ENCODE measurements around the gene LOXL3. TPM values are rescaled to one million over a fixed set of nuclear protein-coding genes. Genes with fewer than 3 reads are reported as not detected.
A peak's percentile ranks its signal among the peaks of the same experiment; 100 is the strongest.

LOXL3 gene
- total and polyA plus RNA-seq, 2 of the 8 experiments (the other 6 are each of a cell fraction or from before 2014, with no cell fraction given), result 22.4 to 27.2 TPM

DNA sequence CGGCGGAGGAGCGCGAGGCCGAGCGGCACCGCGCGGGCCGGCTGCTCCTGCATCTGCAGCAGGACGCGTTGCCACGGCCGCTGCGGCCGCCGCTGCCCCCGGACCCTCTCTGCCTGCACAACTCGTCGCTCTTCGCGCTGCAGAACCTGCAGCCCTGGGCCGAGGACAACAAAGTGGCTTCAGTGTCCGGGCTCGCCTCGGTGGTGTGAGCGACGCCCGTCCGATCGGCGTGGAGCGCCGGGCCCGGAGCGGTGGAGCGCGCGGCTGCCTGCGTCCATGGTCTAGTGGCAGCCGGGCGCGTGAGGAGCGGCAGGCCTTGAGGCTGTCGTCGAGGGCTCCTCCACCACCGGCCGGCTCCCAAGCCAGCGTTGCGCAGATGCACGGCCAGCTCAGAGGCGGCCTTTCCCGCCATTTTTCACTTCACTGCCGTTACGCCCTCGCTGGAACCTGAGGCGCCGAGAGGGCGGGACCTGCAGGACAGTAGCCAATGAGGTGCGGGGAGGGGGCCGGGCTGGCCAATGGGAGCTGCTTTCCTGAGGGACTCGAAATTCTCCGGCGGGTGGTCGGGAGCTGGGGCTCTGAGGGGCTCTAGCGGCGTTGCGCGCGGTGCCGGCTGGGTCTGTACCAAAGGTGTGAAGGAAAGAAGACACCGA is 37.6 kb downstream of the LOXL3 start (continued):
- no peak for TF ChIP-seq POLR2AphosphoS5 (IDR thresholded peaks at IDR 0.05; ENCODE audit: low read depth, low read length)
- TF ChIP-seq SUZ12 (IDR thresholded peaks at IDR 0.05; ENCODE audit: low read length), result no peak
- no peak for TF ChIP-seq FOSL1 (IDR thresholded peaks at IDR 0.05; ENCODE audit: insufficient read depth, low read depth, low read length)
- TF ChIP-seq CBX8 (IDR thresholded peaks at IDR 0.05; ENCODE audit: borderline replicate concordance, low read depth, low read length), result no peak
- no peak for TF ChIP-seq CEBPB (IDR thresholded peaks at IDR 0.05; ENCODE audit: low read depth, low read length)
- no peak for TF ChIP-seq SP4 (IDR thresholded peaks at IDR 0.05; ENCODE audit: low read length)
- TF ChIP-seq SIRT6 (IDR thresholded peaks at IDR 0.05; ENCODE audit: low read length), result no peak
- no peak for TF ChIP-seq CREB1 (IDR thresholded peaks at IDR 0.05)
- TF ChIP-seq POU5F1 (IDR thresholded peaks at IDR 0.05; ENCODE audit: low read depth, low read length), result no peak
- no peak for TF ChIP-seq TAF1 (IDR thresholded peaks at IDR 0.05; ENCODE audit: low read depth, low read length)
- no peak for TF ChIP-seq POLR2A (IDR thresholded peaks at IDR 0.05; ENCODE audit: control extremely low read depth in 1 of 2, low read depth in 2 of 2, low read length in 2 of 2)
- no peak for TF ChIP-seq SAP30 (IDR thresholded peaks at IDR 0.05; ENCODE audit: insufficient read depth, insufficient replicate concordance, low read length)
- no peak for TF ChIP-seq CTCF (IDR thresholded peaks at IDR 0.05; ENCODE audit: control extremely low read depth in 1 of 3, insufficient read depth in 1 of 3, low read depth in 1 of 3, low read length in 3 of 3)
- no peak for TF ChIP-seq KDM5A (IDR thresholded peaks at IDR 0.05; ENCODE audit: low read length)
- no peak for TF ChIP-seq CHD1 (IDR thresholded peaks at IDR 0.05; ENCODE audit: low read depth, low read length)
- TF ChIP-seq NRF1 (IDR thresholded peaks at IDR 0.05; ENCODE audit: low read depth, low read length), result no peak
- no peak for TF ChIP-seq ZNF274 (IDR thresholded peaks at IDR 0.05; ENCODE audit: borderline replicate concordance, extremely low read depth, low read length)
- no peak for TF ChIP-seq JUN (IDR thresholded peaks at IDR 0.05; ENCODE audit: low read depth, low read length)
- no peak for TF ChIP-seq MAFK (IDR thresholded peaks at IDR 0.05; ENCODE audit: low read depth, low read length)
- no peak for TF ChIP-seq SIN3A (conservative IDR thresholded peaks at IDR 0.05 in 1 of 2, IDR thresholded peaks at IDR 0.05 in 1 of 2; ENCODE audit: low read depth in 1 of 2, low read length in 2 of 2)
- peak; percentile 94 for TF ChIP-seq SP1 (IDR thresholded peaks at IDR 0.05; ENCODE audit: low read depth, low read length)
- TF ChIP-seq, protein P1, sequence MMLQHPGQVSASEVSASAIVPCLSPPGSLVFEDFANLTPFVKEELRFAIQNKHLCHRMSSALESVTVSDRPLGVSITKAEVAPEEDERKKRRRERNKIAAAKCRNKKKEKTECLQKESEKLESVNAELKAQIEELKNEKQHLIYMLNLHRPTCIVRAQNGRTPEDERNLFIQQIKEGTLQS (IDR thresholded peaks at IDR 0.05; ENCODE audit: insufficient read depth, low read depth, low read length), result no peak
- TF ChIP-seq CHD2 (IDR thresholded peaks at IDR 0.05; ENCODE audit: low read length), result peak; percentile 80
- no peak for TF ChIP-seq SRF (IDR thresholded peaks at IDR 0.05; ENCODE audit: low read depth, low read length)
